ENCODE measurements around the gene CBFA2T3. TPM values are rescaled to one million over a fixed set of nuclear protein-coding genes. Genes with fewer than 3 reads are reported as not detected.

CBFA2T3 gene
- total RNA-seq, 1 experiment from 2014 or later: 2.9 TPM

GRCh38 chr16:88976366-88977017 lies 515 bp downstream of the CBFA2T3 start:
- no peak for DNase-seq
- Histone ChIP-seq H3K9ac (ENCODE audit: extremely low read depth, insufficient read length, low read length) (no peak overlapping the region), H3K79me2 (ENCODE audit: insufficient read depth, low read length) (no peaks in the 10 kb centered on the region), H2BK15ac (ENCODE audit: low read depth, low read length) (no peak overlapping the region), H3K27me3 (ENCODE audit: insufficient read depth, low read length) (no peaks in the 10 kb centered on the region), H3K14ac (ENCODE audit: insufficient read depth, low read length) (no peak overlapping the region), H3K27ac (ENCODE audit: insufficient read length, low read depth, low read length) (no peak overlapping the region), H4K20me1 (ENCODE audit: control insufficient read depth, insufficient read depth, insufficient read length) (no peaks in the 10 kb centered on the region), H2BK12ac (ENCODE audit: insufficient read length, low read depth, low read length) (no peak overlapping the region), H3K4me1 (ENCODE audit: insufficient read depth, low read length) (no peaks in the 10 kb centered on the region), H3K18ac (ENCODE audit: insufficient read length, low read depth, low read length) (no peak overlapping the region), H3K4me2 (ENCODE audit: insufficient read depth, insufficient read length, low read length) (no peak overlapping the region), H2AK5ac (ENCODE audit: insufficient read length, low read length) (no peak overlapping the region), H4K8ac (replicated peaks; ENCODE audit: insufficient read length, low read depth, low read length) (no peak overlapping the region), H4K91ac (ENCODE audit: insufficient read length, low read depth, low read length) (no peak overlapping the region), H4K5ac (ENCODE audit: insufficient read length, low read depth, low read length) (no peak overlapping the region), H3T11ph (ENCODE audit: low read length) (no peak overlapping the region), H3K4ac (ENCODE audit: low read depth, low read length) (no peak overlapping the region), H3K56ac (ENCODE audit: insufficient read length, low read depth, low read length) (no peak overlapping the region), H2AFZ (ENCODE audit: low read length) (no peak overlapping the region), H2BK20ac (ENCODE audit: low read depth, low read length, poor library complexity, severe bottlenecking) (no peak overlapping the region), H3K23ac (ENCODE audit: insufficient read length, low read depth, low read length) (no peak overlapping the region), H2BK120ac (ENCODE audit: low read depth, low read length, poor library complexity, severe bottlenecking) (no peak overlapping the region), H3K79me1 (ENCODE audit: insufficient read depth, low read depth, low read length, poor library complexity, severe bottlenecking) (no peaks in the 10 kb centered on the region), H3K9me3 (ENCODE audit: control insufficient read depth, low read depth, low read length) (no peaks in the 10 kb centered on the region), H3K23me2 (ENCODE audit: insufficient read length, low read depth, low read length, poor library complexity, severe bottlenecking) (no peaks in the 10 kb centered on the region), H2BK5ac (ENCODE audit: insufficient read length, low read length) (no peak overlapping the region)
- peaks cover 3% of the 10 kb centered on the region; the same call in 1 of the 2 replicates for H3K27me3 Mint-ChIP-seq (ENCODE audit: low read depth)
- TF ChIP-seq CTCF (conservative IDR thresholded peaks at IDR 0.05): no peak
- no peak overlapping the region for H3K27ac Mint-ChIP-seq
- no peaks in the 10 kb centered on the region for H3K36me3 Mint-ChIP-seq (ENCODE audit: insufficient read depth in 1 of 3, low read depth in 3 of 3)
- WGBS (ENCODE audit: extremely low coverage, insufficient read length, low lambda C conversion rate): no CpG with 5 or more reads among the region's 23 CpGs
- H3K4me3 Mint-ChIP-seq: no peak overlapping the region
- H3K9me3 Mint-ChIP-seq: no peaks in the 10 kb centered on the region
- peaks cover 0 to 6% of the 10 kb centered on the region in 2 experiments; a peak in 1 of 4 replicates for H3K4me1 Mint-ChIP-seq

Measured in H9 (cell line).